Measurements from ENCODE around the gene KNDC1.
"Not testable (repeated sequence)": the region's sequence is repeated elsewhere in the genome, so short reads cannot be mapped to it uniquely, and the experiment has no call there.

KNDC1 gene

DNA sequence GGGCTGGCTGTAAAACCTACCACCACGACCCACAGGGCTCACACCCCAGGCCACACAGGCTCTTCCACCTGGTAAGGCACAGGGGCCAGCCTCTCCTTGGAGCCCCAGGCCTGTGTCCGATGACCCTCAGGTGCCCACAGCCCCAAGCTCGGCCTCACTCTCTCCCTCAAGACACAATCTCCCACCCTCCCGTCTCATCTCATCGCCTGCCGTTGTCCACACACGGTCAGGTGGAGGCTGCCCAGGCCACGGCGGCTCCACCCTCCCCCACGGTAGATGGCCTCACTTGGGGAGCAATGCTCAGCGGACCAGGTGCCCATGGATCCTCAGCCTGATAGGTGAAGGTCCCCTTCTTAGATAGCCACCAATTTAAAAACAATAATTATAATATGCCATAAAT, 61.3 kb downstream of the KNDC1 start:
- no peak for DNase-seq (ENCODE audit: low read depth in 2 of 2)

GRCh38 chr10:133221756-133222155, 61.7 kb downstream of the KNDC1 start:
- not testable (repeated sequence) for DNase-seq (ENCODE audit: low read depth in 2 of 2)

- no peak for DNase-seq (ENCODE audit: low read depth in 2 of 2)
Measured at GRCh38 chr10:133224076-133224475, 64.1 kb downstream of the KNDC1 start.

- no peak for DNase-seq (ENCODE audit: low read depth in 2 of 2)
Measured at GRCh38 chr10:133224756-133225372, 64.8 kb downstream of the KNDC1 start.

DNA sequence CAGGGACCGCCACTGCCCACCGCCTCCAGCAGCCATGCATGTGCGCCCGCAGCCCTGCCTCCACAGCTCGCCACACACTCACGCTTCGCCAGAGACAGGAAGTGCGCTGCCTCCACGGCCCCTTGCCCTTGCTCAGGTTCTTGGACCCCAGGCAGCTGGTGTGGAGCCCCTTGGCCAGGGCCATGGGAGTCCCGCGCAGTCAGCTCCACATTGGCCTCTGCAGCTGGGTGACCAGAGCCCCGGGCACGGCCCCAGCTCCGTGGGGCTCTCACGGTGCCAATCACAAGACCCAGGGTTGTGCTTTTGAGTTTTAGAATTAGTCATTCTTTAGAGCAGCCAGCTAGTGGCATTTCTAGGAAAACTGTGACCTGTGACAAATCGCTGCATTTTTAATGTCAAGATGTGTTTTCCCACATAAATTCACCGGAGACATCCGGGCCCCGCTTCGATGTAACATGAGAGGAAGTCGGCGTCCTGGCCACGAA, 65.7 kb downstream of the KNDC1 start:
- DNase-seq (ENCODE audit: low read depth in 2 of 2), result no peak

- no peak for DNase-seq (ENCODE audit: low read depth in 2 of 2)
Measured at GRCh38 chr10:133226251-133226808, 66.3 kb downstream of the KNDC1 start.

DNA sequence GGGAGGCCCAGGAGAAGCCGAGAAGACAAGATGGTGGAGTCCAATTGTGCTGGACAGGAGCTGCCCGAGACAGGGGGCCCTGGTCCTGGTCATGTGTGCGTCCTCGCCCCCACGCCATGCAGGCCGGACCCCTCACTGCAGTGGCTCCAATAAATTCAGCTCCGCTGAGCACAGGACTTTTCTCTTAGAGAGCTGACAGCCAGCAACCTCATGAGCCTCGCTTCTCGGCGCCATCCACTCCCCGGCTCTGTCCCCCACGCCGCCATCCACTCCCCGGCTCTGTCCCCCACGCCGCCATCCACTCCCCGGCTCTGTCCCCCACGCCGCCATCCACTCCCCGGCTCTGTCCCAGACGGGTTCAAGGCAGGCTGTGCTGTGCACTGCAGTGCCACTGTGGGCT, 67.2 kb downstream of the KNDC1 start:
- no peak for DNase-seq (ENCODE audit: low read depth in 2 of 2)

DNA sequence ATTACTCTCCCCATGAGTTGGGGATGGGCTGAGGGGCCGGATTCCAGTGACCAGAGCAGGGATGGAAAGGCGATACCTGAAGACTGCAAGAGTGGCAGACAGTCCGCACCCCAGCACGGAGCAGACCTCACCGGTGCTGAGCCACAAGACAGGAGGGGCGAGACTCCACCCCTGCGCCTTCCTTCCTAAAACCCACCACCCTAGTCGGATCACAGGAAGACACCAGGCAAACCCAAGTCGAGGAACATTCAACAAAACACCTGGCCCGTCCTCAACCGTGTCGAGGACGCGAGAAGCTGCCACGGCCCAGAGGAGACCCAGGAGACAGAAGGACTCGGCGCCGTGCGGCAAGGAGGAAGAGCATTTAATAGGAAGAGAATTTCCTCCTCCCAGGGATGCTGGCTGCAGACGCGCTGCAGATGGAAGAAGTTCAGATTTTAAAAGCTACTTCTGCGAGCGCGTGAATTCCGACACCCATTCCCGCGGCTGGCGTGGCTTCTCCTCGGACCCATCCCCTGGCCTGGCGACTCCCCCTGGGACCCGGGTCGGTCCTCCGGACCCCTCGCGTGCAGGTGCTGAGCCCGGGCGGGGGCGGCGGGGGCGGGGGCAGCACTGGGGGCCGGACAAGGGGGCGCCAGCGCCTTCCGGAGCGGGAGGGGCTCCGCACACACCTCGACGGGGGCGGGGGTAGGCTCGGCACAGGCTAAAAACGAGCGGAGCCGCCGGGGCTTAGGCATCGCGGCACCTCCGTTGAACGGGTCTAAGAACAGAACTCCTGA, 69.4 kb downstream of the KNDC1 start:
- DNase-seq (ENCODE audit: low read depth in 2 of 2), result no peak

- no peak for DNase-seq (ENCODE audit: low read depth in 2 of 2)
Measured at GRCh38 chr10:133230044-133230361, 70.0 kb downstream of the KNDC1 start, which contains the start of gene UTF1. UTF1 (plus strand) TSS chr10:133230217; CDS start chr10:133230289, 72 bp downstream.

GRCh38 chr10:133230387-133231195, 70.6 kb downstream of the KNDC1 start:
- DNase-seq (ENCODE audit: low read depth in 2 of 2), result no peak

GRCh38 chr10:133231244-133231945, 71.4 kb downstream of the KNDC1 start:
- no peak for DNase-seq (ENCODE audit: low read depth in 2 of 2)

DNA sequence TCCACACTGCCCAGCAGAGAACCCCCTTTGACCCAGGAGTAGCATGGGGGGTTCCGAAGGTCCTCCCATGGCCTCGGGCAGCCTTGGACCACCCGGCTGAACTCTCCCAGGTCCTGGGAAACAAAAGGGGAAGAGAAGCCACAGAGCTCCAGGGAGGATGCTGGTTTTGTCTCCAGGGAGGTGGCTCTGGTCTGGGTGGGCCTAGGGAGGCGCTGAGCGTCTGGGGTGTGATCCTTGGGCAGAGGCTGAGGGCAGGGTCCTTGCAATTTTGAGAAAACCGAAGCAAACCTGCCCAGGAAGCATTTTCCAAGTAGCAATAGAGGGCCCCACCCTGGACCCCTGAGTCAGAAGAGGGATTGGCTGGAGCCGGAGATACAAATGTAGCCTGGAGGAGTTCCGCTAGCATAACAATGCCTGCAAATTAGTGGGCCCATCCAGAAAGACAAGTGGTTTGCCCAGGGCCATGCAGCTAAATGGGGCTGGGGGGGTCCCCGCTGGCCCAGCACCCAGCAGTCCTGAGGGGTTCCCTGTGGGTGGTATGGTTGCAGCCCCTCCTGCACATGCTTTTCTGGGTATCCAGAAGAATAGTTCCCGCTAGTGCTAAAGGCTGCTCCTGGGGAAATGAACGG, 72.0 kb downstream of the KNDC1 start:
- DNase-seq (ENCODE audit: low read depth in 2 of 2), result no peak

GRCh38 chr10:133234796-133235195, 74.8 kb downstream of the KNDC1 start:
- DNase-seq (ENCODE audit: low read depth in 2 of 2), result not testable (repeated sequence)

- DNase-seq (ENCODE audit: low read depth in 2 of 2), result no peak
Measured at GRCh38 chr10:133235265-133235855, 75.3 kb downstream of the KNDC1 start.

DNA sequence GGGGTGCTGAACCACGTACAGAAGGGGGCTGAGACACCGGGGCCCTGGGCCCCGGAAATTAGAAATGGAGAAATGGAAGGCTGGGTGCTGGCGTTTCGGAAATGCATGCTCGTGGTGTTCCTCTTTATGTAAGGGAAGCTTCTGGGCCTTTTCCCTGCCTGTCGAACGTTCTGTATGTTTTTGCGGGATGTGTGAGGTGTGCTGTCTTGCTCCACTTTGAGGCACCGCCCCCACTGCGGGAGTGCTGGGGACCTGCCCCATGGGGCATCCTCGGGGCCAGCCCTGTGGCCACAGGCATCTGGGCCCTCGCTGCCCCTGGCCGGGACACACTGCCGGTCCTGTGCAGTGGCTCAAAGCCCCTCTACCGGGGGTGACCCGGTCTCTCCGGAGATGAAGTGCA, 75.9 kb downstream of the KNDC1 start:
- no peak for DNase-seq (ENCODE audit: low read depth in 2 of 2)

GRCh38 chr10:133236401-133237240, 76.6 kb downstream of the KNDC1 start:
- DNase-seq (ENCODE audit: low read depth in 2 of 2), result no peak

GRCh38 chr10:133237241-133237587, 77.2 kb downstream of the KNDC1 start:
- DNase-seq (ENCODE audit: low read depth in 2 of 2), result no peak

GRCh38 chr10:133237588-133238465, 77.8 kb downstream of the KNDC1 start, which contains the start of gene VENTX:
VENTX (plus strand) TSS chr10:133237855; CDS start chr10:133237915, 60 bp downstream.
- DNase-seq (ENCODE audit: low read depth in 2 of 2), result no peak

DNA sequence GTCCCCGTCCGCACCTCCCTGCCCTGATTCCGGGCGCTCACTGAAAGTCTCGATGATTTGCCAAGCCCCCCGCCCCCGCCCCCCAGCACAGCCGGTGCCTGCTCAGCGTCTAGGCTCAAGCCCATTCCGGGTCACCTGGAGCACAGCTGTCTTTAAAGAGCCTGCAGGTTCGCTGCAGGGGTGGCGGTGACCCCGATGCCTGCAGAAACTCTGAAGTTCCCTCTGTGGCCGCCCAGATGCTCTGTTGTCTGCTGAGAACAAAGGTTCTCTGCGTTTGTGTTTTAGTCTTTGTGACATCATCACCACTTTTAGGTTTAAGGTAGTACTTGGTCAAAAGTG, 78.4 kb downstream of the KNDC1 start:
- no peak for DNase-seq (ENCODE audit: low read depth in 2 of 2)
